ENCODE data around the gene STARD5.

Gene STARD5

DNA sequence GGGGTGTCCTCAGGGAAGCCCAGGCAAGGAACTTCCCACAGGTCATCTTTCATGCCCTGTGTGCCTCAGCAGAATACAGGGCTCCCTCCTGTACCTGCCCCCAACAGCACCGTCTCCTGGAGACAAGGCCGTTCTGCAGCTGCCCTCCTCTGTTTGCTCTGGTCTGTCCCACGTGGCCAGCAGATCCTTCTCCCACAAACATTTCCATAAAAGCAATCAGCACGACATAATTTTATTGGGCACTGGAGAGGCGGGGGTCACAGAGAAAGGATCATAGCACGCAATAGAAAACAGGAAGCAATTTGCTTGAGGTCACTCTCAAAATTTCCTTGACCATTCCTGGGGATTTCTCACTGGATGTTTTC is 29.4 kb downstream of the STARD5 start:
- in situ Hi-C loops (cut with HindIII; ENCODE audit: low sequenced_read_pairs), result no loop called here

- in situ Hi-C loops (cut with HindIII; ENCODE audit: low sequenced_read_pairs), result no loop called here
These were observed 30.0 kb downstream of the STARD5 start for GRCh38 chr15:81293728-81294515.

- in situ Hi-C loops (cut with HindIII; ENCODE audit: low sequenced_read_pairs), result no loop called here
These were observed 31.4 kb downstream of the STARD5 start for GRCh38 chr15:81292523-81293001.

- in situ Hi-C loops (cut with HindIII; ENCODE audit: low sequenced_read_pairs), result no loop called here
These were observed 31.9 kb downstream of the STARD5 start for GRCh38 chr15:81291916-81292522.

GRCh38 chr15:81289910-81290309 is 34.0 kb downstream of the STARD5 start:
- in situ Hi-C loops (cut with HindIII; ENCODE audit: low sequenced_read_pairs), result no loop called here

DNA sequence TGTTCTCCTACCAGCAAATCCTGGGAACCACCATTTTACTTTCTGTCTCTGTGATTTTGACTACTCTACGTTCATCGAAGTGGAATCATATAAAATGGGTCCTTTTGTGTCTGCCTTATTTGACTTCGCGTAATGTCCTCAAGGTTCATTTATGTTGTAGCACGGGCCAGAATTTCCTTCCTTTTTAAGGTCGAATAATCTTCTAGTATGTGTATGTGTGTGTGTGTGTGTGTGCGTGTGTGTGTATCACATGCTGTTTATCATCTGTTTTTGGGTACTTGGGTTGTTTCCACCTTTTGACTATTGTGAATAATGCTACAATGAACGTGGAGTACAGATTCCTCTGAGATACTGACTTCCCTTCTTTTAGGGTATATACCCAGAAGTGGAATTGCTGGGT is 35.3 kb downstream of the STARD5 start:
- in situ Hi-C loops (cut with HindIII; ENCODE audit: low sequenced_read_pairs), result no loop called here

- in situ Hi-C loops (cut with HindIII; ENCODE audit: low sequenced_read_pairs), result no loop called here
These were observed 35.9 kb downstream of the STARD5 start for GRCh38 chr15:81288040-81288439.

GRCh38 chr15:81286621-81287121 is 37.3 kb downstream of the STARD5 start:
- in situ Hi-C loops (cut with HindIII; ENCODE audit: low sequenced_read_pairs), result no loop called here

- in situ Hi-C loops (cut with HindIII; ENCODE audit: low sequenced_read_pairs), result no loop called here
These were observed 38.5 kb downstream of the STARD5 start for GRCh38 chr15:81285461-81285860.

- in situ Hi-C loops (cut with HindIII; ENCODE audit: low sequenced_read_pairs), result no loop called here
These were observed 39.5 kb downstream of the STARD5 start for GRCh38 chr15:81284256-81285031.

DNA sequence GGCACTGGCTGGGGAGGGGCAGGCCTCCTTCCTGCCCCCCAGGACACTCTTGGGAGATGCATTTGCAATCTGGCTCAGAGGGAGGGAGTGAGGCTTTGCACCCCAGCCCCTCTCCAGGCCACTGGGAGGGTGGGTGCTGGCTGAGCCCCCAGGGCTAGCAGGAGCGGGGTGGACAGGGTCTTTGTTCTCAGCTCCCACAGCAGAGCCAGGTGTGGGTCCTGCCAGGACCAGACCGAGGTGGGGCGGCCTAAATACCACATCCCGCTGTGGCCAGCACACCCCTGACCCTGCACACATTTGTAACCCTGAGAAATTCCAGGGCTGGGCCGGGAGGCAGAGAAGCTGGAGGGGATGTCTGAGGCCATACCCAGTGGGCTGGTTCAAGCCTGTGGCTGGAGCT is 41.0 kb downstream of the STARD5 start:
- in situ Hi-C loops (cut with HindIII; ENCODE audit: low sequenced_read_pairs), result no loop called here

DNA sequence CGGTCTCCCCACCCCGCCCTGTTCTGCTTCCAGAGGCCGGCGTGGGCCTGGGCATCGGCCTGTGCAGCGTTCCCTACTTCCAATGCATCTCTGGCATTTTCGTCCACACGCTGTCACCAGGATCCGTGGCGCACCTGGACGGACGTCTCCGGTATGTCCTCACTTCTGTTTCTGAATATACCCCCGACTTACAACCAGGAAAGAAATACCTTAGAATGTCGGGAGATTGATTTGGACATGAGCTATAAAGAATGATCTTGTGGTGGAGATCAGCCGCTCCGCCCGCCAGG is 41.4 kb downstream of the STARD5 start:
- in situ Hi-C loops (cut with HindIII; ENCODE audit: low sequenced_read_pairs), result no loop called here

DNA sequence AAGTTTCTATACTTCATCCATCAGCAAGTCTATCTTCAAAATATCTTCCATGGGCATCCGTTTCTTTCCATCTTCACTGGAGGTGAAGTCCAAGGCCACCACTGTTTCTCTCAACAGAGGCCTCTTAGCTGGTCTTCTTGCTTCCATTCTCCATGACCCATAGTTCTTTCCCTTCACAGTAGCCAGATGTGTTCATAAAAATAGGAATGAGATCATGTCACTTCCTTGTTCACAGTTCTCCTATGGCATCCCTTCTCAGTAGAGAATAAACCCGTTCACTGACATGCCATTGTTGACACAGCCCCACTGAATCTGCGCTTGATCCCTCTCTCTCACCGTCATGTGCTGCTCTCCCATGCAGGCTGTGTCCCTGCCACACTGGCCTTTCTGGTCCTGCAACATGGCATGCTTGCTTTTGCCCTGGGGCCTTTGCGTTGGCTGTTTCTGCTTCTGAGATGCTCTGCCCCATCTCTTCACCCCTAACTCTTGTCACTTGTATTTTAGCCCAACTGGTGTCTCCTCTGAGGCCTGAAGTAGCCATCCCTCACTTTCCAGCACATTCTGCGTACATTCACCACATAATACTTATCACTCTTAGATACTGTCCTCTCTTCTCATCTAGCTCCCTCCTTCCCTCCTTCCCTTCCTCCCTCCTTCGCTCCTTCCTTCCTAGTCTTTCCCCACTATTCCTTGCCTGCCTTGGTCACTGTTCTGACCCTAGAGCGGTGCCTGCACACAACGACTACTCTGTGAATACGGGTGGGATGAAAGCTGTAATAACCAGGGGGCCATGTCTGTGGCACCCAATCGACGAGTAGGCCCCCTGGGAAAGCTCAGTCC is 42.0 kb downstream of the STARD5 start:
- in situ Hi-C loops (cut with HindIII; ENCODE audit: low sequenced_read_pairs), result no loop called here

- in situ Hi-C loops (cut with HindIII; ENCODE audit: low sequenced_read_pairs), result no loop called here
These were observed 42.5 kb downstream of the STARD5 start for GRCh38 chr15:81281456-81281735.

- in situ Hi-C loops (cut with HindIII; ENCODE audit: low sequenced_read_pairs), result no loop called here
These were observed 43.1 kb downstream of the STARD5 start for GRCh38 chr15:81280696-81281455.

- in situ Hi-C loops (cut with HindIII; ENCODE audit: low sequenced_read_pairs), result no loop called here
These were observed 44.1 kb downstream of the STARD5 start for GRCh38 chr15:81279621-81280485.

DNA sequence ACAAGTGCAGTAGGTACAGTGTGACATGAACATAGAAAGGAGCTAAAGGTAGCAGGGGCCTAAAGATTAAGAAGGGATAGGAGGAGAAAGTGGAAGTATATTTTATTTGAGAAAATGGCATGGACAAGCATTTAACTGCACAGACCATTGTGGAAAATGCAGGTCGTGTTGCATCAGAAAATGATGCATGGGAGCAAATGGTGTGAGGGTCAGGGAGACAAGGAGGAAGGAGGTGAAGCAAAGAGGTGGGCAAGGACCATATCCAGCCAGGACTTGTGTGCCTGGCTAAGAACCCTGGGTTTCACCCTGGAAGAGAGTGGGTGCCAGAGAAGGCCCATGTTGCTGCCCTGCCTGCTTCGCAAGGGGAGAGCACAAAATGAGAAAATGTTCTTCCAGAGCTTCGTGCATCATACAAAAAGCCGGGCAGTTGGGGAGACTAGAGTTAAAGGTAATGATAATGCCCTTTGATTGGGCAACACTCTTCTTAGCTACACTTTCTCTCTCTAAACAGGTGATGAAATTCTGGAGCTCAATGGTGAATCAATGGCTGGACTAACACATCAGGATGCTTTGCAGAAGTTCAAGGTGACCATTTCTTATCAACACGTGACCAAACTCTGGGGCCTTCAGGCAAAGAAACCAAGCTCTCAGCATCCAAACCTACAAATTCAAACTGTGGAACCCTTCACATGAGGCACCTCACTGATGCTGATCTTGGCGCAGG is 45.5 kb downstream of the STARD5 start:
- in situ Hi-C loops (cut with HindIII; ENCODE audit: low sequenced_read_pairs), result no loop called here

DNA sequence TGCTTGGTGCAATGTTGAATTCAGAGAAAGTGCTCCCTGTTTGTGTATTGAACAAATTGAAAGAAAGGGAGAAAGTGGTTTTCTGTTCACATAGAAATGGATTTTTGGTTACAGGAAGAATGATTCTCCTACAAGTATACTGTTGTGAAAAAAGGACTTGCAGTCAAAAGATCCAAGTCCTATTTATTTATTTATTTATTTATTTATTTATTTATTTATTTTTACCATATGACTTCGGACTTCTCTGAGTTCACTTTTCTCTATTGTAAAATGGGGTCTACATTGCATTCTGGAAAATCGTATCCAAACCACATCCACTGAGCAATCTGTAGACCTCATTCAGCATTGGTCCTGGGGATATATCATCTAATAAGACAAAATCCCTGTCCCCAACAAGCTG is 46.1 kb downstream of the STARD5 start:
- in situ Hi-C loops (cut with HindIII; ENCODE audit: low sequenced_read_pairs), result no loop called here

DNA sequence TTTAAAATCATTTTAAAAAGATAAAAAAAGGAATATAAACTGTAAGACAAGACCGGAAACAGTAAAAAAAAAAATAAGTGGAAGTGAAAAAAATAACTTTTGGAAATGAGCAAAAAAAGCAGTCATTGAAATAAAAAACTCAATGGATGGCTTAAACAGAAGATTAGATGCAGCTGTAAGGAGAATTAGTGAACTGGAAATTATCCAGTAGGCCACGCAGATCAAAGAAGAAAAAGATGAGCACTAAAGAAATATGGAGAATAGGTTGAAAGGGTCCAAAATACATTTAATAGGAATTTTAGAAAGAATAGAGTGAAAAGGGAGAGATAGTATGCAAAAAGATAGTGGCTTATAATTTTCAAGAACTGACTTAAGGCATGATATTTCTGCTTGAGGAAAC is 47.0 kb downstream of the STARD5 start:
- in situ Hi-C loops (cut with HindIII; ENCODE audit: low sequenced_read_pairs), result no loop called here
